Epithelial cell of proximal tubule (primary cell): ENCODE data around the gene ADPRHL1. TPM values are rescaled to one million over a fixed set of nuclear protein-coding genes. Genes with fewer than 3 reads are reported as not detected.
"Not testable (repeated sequence)": the region's sequence is repeated elsewhere in the genome, so short reads cannot be mapped to it uniquely, and the experiment has no call there.

Experiments used
- DNase-seq: peaks from one replicate; pipeline ENCODE4 v3.0.0-alpha.2; 2011; ENCODE audit warnings: low read depth
- H3K4me3 ChIP-seq: 2 replicates; pipeline ENCODE4 v1.5.1; 2011; ENCODE audit warnings: low read depth, mild to moderate bottlenecking, low read length
- total RNA-seq: library from RNA; depleted of rRNA; stranded (reverse); fragments of >200 nt; gene quantifications from 2 replicates; pipeline ENCODE4 v1.2.3, GENCODE V29; 2015
- TF ChIP-seq, protein P1 (sequence below): conservative IDR thresholded peaks from 2 replicates; pipeline ENCODE4 v1.5.1; 2012; ENCODE audit warnings: low read depth, mild to moderate bottlenecking, low read length

ADPRHL1 gene
- total RNA-seq, 1 donor from 2014 or later, result 3.3 TPM

DNA sequence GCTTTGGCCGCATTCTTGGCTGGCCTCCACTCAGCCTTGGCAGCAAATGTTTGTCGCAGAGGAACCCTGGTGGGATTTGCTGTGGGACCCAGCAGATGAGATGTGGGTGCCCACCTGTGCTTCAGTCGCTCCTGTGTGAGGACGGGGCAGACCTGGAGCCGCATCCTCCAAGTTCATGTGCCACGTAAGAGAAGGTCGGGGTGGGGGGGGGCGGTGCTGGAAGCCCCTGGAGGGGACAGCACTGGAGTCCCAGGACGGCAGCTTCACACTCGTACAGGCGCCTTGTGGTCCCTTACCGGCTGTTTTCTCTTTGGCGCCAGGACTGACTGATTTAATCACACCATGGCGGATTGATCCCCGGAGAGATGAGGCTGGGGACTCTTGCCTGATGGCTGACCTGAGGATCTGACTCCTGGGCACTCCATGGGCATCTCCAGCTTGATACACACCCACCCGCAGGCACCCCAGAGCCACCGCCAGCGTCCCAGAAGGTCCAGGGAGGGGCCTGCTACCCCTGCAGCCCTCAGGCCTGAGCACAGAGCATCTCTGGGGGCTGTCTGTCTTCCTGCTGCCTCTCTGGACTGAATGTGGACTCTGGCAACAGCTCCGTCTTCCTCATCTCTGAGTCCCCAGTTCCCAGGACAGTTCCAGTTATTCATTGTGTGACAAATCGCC lies 79.3 kb downstream of the ADPRHL1 start:
- DNase-seq, result no peak
- TF ChIP-seq, protein P1, sequence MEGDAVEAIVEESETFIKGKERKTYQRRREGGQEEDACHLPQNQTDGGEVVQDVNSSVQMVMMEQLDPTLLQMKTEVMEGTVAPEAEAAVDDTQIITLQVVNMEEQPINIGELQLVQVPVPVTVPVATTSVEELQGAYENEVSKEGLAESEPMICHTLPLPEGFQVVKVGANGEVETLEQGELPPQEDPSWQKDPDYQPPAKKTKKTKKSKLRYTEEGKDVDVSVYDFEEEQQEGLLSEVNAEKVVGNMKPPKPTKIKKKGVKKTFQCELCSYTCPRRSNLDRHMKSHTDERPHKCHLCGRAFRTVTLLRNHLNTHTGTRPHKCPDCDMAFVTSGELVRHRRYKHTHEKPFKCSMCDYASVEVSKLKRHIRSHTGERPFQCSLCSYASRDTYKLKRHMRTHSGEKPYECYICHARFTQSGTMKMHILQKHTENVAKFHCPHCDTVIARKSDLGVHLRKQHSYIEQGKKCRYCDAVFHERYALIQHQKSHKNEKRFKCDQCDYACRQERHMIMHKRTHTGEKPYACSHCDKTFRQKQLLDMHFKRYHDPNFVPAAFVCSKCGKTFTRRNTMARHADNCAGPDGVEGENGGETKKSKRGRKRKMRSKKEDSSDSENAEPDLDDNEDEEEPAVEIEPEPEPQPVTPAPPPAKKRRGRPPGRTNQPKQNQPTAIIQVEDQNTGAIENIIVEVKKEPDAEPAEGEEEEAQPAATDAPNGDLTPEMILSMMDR, result no peak

DNA sequence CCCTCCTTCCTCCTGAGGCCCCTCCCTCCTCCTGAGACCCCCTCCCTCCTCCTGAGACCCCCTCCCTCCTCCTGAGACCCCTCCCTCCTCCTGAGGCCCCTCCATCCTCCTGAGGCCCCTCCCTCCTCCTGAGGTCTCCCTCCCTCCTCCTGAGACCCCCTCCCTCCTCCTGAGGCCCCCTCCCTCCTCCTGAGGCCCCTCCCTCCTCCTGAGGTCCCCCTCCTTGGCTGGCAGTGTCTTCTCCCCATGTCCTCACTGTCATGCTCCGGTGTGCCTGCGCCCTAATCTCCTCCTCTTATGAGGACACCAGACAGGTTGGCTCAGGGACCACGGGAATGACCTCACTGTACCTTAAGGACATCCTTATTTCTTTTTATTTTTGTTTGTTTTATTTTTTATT lies 81.6 kb downstream of the ADPRHL1 start:
- not testable (repeated sequence) for DNase-seq

More for the DNA sequence above, 79.3 kb downstream of the ADPRHL1 start:
- H3K4me3 ChIP-seq, result no peak overlapping the region

GRCh38 chr13:113371061-113371460 lies 82.2 kb downstream of the ADPRHL1 start:
- TF ChIP-seq, protein P1, result no peak
- H3K4me3 ChIP-seq, result no peak overlapping the region
- DNase-seq, result no peak

More for the DNA sequence above, 81.6 kb downstream of the ADPRHL1 start:
- not testable (repeated sequence) for H3K4me3 ChIP-seq

- DNase-seq, result no peak
- TF ChIP-seq, protein P1, result no peak
- H3K4me3 ChIP-seq, result no peak overlapping the region
These were observed 83.4 kb downstream of the ADPRHL1 start for GRCh38 chr13:113369881-113370280.

DNA sequence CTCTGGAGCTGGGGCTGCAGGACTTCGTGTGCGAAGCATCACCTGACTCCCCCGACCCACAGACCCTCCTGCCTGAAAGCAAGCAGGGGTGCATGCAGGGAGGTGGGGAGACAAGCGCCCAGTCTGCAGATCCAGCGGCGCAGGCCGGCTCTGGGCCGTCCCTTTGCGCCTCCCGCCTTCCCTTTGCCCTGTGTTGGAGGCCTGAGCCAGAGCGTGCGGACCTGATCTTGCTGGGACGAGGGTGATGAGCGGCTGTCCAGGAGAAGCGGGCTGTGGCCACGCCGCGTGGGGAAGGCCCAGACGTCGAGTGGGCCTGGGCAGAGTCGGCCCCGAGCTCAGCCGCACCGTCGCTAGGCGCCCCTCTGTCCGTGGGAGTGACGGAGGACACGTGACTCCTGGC lies 84.1 kb downstream of the ADPRHL1 start:
- TF ChIP-seq, protein P1, result no peak
- no peak overlapping the region for H3K4me3 ChIP-seq
- DNase-seq, result no peak

GRCh38 chr13:113368353-113368752 lies 84.9 kb downstream of the ADPRHL1 start:
- not testable (repeated sequence) for H3K4me3 ChIP-seq, DNase-seq

- no peak overlapping the region for H3K4me3 ChIP-seq
- DNase-seq, result no peak
- TF ChIP-seq, protein P1, result no peak
These were observed 85.5 kb downstream of the ADPRHL1 start for GRCh38 chr13:113367771-113368170.

DNA sequence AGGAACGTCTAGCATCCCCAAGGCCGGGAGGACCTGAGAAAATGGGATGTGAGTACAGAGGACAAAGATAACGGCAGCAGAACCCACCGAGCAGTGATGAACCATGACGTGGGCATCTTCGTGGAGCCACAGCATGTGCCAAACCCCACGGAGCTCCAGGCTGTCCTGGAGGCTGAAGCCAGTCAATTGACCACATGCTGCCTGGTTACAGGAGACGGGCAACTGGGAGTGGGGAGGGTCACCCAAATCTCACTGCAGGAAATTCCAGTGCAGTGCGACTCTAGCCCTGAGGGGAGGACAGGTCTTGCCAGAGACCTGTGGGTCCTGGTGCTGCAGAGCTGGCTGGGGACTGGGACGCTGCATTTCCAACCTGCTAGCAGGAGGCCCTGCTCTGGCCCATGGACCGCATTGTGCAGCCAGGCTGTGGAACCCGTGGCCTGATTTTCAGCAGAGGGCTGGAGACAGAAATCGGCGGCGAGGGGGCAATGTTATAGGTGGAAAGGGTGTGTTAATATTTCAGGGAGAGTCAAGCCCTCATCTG lies 86.2 kb downstream of the ADPRHL1 start:
- no peak for DNase-seq
- TF ChIP-seq, protein P1, result no peak
- no peak overlapping the region for H3K4me3 ChIP-seq
